Activated CD4-positive, alpha-beta T cell treated with anti-CD3 and anti-CD28 coated beads, Interleukin-2, amount 50 U/mL, for 16 hours (primary cell): ENCODE results near the gene AXIN2.
"Not testable (repeated sequence)": the region's sequence is repeated elsewhere in the genome, so short reads cannot be mapped to it uniquely, and the experiment has no call there.

ENCODE experiments used
- DNase-seq: peaks from one replicate; pipeline ENCODE4 v3.0.0-alpha.2; 2020

AXIN2 gene

DNA sequence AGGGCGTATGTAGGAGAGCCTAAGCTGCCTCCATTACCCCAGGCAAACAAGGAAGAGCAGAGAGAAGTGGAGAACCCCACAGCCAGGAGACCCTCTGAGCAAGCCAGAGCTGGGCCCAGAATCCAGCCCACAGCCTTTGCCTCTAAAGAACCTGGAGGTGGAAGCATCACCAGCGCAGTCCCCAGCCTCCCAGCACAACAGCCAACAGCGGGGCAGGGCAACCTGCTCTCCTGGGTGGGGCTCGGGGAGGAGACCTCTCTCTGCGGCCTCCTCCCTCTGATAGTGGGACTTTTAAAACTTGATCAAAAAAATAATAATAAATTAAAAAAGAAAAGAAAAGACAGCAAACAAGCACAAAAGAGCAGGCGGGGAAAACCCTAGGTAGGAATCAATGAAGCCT, 45.9 kb downstream of the AXIN2 start:
- no peak for DNase-seq

DNA sequence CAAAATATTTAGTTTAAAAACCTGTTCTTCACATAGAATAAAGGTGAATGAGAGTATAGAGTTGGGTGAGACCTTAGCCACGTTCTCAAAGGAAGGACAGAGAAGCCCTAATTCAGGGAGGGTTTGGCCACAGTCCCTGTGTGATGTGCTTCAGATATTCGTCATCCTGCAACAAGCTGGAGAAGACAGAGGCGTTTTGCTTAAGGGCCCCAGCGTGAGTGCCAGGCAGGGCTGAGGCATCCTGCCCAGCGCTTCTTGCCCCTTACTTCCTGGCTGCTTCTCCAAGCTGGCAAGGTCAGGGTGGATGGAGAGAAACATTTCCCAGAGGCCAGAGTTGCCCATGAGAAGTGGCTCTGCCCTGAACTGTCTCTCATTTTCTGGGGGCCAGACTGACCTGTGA, 46.9 kb downstream of the AXIN2 start:
- DNase-seq = peak; percentile 24

DNA sequence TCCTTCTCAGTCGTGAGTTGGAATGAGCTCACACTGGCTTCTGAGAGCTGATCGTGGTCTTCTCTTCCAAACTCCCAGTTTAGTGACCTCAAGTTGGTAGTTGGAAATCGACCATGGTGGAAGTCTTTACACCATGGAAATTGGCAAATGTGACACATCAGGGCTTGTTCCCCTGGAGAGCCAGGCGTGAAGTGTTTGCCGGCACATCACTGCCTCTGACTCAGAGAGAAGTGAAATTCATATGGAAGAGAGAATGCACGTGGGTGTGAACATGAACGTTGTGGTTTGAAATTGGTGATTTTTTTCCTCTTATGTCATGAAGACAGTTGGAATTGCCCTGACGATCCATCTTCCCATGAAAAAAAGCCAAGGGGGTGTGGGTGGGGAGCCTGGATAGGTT, 47.4 kb downstream of the AXIN2 start:
- DNase-seq = peak; percentile 20

DNA sequence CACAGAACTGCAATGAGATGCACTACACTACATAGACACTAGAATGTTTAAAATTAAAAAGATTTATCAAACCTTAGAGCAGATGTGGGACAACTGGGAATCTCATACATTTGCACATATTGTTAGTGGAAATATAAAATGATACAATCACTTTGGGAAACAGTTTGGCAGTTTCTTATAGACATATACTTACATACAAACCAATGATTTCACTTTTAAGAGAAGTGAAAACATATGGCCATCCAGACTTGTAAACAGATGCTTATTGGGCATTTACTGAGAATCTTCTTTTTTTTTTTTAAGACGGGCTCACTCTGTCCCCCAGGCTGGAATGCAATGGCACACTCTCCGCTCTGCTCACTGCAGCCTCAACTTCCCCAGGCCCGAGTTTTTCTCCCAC, 50.1 kb downstream of the AXIN2 start:
- DNase-seq = no peak

DNA sequence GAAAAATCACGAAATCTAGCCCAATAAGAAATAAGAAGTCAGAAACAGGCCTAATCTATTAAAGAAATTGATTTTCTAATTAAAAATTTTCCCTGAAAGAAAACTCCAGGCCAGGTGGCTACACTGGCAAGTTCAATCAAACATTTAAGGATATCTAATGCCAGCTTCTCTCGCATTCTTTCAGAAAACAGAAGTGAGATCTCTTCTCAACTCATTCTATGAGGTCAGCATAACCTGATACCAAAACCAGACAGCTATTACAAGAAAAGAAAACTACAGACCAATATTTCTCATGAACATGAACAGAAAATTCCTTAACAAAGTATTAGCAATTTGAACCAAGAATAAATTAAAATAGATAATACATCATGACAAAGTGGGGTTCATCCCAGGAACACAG, 52.4 kb downstream of the AXIN2 start:
- DNase-seq = no peak

DNA sequence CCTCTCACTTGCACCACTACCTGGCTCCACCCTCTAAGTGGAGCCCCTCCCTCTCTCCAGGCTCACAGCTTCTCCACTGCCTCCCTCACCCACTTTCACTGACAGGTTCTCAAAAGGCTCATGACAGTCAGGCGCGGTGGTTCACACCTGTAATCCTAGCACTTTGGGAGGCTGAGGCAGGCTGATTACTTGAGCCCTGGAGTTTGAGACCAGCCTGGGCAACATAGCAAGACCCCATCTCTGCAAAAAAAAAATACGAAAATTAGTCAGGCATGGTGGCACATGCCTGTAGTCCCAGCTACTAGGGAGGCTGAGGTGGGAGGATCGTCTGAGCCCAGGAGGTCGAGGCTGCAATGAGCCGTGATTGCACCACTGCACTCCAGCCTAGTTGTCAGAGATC, 56.8 kb downstream of the AXIN2 start:
- not testable (repeated sequence) for DNase-seq

DNA sequence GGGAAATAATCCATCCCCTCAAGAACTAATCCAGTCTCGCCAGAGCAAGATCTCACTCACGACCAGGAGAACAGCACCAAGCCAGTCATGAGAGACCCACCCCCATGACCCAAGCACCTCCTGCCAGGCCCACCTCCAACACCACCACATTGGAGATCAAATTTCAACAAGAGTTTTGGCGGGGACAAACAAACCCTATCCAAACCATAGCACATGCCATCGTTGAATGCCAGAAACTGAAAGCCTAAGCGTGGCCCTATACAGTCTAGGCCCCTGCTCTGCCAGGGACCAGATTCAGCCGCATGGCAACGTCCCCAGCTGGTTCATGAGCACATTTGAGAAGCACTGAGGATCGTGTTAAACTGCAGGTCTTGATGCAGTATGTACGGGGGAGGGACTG, 57.3 kb downstream of the AXIN2 start:
- DNase-seq = no peak

DNA sequence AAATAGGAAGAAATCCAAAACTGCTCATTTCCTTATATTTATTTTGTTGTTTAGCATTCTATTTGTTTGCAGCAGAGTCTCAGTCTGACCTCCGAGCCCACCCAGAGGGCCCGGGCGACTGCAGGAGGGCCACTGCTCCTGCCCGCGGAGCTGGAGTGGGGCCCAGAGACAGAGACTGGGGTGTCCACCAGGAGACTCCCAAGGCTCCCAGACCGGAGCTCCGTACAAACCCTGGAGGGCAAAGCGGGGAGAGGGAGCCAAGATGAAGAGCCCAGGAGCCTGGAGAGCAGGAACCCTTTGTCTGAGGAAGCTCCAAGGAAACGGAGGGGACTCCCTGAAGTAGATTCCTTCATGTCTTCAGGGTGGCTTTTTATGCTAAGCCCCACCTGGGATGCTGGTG, 57.9 kb downstream of the AXIN2 start:
- no peak for DNase-seq

DNA sequence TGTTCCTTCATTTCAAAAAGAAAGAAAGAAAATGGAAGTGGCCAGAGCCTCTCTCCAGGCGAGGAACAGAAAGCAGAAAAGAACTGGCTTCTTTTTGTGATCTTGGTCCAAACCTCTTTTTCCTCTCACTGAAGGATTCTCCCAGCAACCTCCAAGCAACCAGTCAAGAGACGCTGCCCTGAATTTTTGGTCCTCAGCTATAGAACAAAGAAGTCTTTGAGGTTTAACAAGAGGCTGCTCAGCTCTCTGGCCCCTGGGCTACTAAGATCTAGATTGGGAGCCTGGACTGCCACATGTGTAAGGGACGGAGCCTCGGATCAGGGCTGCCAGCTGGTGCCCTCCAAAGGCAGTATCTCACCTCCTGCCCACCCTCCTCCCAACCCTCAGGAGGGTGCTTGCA, 62.6 kb downstream of the AXIN2 start:
- DNase-seq = no peak

DNA sequence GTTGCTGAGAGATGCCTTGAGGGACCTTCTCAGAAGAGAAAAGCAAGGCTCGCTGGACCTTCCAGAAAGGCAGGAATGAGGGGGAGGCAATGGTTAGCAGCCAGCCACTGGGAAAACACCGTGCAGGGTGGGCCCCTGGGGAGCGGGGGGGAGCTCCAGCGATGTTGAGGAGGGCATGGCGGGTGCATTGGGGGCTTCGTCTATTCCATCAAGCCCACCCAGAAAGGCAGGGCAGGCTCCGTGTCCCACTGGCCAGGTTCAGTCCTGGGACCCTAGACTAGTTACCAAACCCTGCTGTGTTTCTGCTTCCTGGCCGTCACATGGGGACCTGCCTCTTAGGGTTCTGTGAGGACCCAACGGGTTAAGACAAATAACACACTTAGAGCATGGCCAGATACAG, 64.6 kb downstream of the AXIN2 start:
- no peak for DNase-seq

DNA sequence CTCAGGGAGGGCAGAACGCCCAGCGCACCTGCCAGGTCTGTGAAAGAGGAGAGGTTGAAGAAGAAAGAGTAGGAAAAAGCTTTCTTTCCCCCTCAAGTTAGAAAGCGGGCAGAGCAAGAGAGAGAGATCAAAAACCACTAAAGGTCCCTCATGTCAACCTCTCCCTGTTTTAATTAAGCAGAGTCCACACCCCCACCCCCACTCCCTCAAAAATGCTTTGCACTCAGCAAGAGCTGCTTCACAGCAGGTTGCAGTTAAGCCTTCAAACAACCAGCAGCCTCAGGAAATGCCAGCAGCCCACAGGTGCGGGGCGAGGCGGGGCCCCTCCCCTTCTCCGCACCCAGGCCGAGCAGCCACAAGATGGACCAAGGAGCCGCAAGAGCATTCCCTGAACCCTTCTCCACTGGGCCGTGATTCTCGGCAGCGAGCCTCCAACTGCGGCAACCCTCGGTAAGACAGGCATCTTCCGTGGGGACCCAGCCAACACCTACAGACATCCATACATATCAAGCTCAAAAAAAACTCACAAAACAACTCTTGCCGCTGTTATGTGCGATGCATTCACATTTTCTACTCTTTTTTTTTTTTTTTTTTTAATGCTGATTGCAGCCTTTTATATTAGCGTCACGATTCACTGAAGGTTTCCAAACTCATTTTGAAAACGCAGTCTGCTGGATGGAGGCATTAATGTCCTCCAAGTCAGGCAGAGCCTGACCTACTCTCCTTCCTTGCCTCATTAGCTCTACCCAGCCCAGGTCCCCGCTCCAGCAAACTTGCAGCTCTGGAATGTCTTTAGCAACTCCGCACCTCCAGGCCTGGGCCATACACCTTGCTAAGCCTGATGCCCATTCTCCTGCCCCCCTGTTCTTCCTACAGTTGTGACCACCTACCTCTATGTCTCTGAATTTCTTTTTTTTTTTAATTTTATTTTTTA, 66.1 kb downstream of the AXIN2 start:
- no peak for DNase-seq

DNA sequence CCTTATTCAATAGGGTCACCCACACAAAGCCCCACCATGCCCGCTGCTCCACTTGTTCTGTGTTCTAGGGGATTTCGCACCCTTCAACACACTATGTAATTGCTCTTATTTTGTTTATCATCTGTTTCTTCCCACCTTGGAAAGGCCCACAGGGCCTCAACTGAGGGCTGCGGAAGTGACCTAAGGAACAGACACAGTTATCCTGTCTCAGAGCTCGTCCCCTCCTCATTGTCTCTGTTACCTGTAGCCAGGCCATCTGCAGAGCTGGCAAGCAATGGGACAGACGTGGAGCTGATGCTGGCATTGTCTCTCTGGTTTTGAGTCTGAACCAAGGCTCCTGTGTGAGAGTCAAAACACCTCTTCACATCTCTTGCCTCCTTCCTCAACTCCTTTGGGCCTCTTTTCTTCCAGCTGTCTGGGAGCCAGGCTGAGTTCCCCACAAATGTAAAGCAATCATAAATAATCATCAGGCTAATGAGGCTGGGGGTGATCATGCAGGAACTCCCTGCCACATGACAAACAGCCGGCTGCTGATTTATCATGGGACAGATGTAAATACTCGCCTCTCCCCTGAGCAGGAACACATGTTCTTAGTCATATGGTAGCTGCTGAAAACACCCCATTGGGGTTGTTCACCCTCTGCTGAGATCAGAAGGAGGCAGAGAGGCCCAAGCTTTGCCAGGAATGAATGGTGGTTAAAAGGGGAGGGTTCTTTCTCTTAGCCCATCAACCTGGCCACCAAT, 71.9 kb downstream of the AXIN2 start:
- DNase-seq = no peak

DNA sequence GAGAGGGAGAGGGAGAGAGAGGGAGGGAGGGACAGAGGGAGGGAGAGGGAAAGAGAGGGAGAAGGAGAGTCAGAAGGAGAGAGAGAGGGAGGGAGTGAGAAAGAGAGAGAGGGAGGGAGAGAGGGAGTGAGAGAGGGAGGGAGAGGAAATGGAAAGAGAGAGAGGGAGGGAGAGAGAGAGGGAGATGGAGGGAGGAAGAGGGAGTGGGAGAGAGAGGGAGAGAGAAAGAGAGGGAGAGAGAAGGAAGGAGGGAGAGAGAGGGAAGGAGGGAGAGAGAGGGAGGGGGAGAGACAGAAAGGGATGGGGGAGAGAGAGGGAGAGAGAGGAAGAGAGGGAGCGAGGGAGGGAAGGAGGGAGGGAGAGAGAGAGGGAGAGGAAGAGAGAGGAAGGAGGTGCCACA, 72.8 kb downstream of the AXIN2 start:
- DNase-seq = no peak

DNA sequence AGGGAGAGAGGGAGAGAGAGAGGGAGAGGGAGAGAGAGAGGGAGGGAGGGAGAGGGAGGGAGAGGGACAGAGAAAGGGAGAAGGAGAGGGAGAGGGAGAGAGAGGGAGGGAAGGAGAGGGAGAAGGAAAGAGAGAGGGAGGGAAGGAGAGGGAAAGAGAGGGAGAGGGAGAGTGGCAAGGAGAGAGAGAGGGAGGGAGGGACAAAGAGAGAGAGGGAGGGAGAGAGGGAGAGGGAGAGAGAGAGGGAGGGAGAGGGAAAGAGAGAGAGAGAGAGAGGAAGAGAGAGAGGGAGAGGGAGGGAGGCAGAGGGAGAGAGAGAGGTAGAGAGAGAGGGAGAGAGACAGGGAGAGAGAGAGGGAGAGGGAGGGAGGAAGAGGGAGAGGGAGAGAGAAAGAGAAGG, 73.5 kb downstream of the AXIN2 start:
- DNase-seq = no peak

DNA sequence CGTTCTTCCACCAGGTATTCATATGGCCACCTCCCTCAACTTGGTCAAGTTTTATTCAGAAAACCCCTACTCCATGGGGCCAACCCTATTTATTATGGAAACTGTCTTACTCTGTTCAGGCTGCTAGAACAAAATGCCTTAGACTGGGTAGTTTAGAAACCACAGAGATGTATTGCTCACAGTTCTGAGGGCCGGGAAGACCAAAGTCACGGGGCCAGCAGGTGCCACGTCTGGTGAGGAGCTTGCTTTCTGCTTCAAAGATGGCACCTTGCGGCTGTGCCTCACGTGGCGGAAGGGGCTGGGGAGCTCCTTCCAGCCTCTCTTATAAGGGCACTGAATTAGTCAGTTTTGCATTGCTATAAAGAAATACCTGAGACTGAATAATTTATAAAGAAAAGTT, 74.3 kb downstream of the AXIN2 start:
- DNase-seq = no peak

DNA sequence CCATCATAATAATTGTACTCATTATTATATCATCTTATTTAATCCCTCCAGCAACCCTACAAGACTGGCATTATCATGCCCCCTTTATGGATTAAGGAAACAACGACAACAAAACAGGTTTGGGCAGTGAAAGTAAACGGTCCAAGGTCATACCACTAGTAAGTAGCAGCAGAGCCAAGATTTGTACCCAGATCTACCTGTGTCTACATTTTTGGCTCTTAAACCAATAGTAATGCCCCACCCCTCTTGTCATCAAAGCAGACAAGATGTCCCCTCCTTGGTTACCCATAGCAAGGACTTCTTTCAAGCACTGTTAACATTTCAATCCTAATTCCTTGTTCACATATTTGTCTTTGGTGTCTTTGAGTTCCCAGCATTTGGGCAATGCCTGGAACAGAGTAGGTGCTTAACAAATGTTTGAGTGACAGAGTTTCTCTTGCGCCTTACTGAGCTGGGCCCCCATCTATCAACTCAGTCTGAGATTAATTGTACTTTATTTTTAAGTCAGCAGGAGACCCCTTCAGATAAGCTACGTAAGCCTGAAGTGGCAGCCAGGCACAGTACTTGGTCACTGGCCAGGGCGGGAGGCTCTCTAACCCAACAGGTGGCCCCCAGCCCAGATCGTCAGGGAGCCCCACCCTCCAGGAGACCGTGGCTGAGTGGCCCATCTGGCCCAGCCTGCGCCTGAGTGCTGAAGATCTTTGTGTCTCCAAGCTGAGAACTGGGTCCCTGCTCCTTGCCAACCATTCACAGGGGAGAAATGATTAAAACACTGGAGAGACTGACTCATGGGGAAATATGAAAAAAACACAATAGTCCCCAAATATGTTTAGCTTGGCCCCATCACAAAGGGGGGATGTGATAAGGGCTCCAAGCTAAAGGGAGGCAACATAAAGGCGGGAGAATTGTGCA, 75.8 kb downstream of the AXIN2 start:
- DNase-seq = no peak

DNA sequence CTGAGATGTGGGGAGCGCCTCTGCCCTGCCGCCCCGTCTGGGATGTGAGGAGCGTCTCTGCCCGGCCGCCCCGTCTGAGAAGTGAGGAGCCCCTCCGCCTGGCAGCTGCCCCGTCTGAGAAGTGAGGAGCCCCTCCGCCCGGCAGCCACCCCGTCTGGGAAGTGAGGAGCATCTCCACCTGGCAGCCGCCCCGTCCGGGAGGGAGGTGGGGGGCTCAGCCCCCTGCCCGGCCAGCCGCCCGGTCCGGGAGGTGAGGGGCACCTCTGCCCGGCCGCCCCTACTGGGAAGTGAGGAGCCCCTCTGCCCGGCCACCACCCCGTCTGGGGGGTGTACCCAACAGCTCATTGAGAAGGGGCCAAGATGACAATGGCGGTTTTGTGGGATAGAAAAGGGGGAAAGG, 77.0 kb downstream of the AXIN2 start:
- not testable (repeated sequence) for DNase-seq

DNA sequence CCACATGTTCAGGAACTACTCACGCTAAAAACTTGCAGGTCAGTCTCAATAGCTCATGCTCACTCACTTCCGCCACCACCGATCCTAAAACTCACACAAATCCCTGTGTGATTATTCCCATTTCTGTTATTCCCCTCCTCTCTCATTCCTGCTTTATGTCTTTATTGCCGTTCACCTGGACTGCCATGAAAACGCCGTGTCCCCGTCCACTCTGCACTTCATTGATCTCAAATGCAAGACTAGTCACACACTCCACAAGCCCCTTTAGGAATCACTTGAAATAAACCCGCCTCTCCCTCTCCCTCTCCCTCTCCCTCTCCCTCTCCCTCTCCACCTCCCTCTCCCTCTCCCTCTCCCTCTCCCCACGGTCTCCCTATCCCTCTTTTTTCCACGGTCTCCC, 78.0 kb downstream of the AXIN2 start:
- DNase-seq = no peak

DNA sequence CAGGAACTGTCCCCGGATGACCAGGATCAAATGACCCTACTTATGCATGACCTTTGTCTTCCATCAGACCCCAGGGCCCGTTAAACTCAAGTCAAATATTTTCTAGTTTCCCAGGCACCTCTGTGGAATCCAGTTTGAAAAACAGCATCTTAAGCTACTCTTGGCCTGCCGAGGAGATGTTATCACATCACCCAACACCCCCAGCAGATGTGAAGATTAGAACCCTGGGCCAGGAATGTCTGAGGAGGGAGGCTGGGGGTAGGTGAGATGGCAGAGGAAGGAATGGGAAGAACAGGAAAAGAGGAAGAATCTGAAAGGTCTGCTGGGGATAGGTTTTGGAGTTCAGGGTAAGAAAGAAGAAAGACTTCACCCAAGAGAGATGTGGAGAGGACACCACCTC, 79.2 kb downstream of the AXIN2 start:
- no peak for DNase-seq

DNA sequence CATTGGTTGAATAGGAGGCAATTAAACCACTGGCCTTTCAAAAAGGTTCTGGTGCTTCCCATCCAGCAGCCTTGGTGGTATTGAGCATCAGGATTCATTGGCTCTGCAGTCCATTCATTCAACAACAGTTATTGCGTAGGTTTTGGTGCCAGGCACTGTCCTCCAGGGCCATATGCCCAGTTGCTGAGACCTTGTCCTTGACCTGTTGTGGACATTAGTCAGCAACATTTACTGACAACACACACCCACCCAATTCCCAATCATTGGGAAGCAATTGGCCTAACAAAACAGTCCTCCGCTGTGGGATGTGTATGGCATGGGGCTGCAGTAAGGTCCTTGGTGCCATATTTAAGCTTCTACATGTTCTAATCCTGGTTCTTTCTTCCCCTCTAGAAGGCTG, 82.2 kb downstream of the AXIN2 start:
- no peak for DNase-seq
